Bronchial smooth muscle cell (primary cell): Measurements from ENCODE around the gene WAS. TPM values are rescaled to one million over a fixed set of nuclear protein-coding genes. Genes with fewer than 3 reads are reported as not detected.

ENCODE experiments used
- total RNA-seq: library from RNA; depleted of rRNA; stranded (reverse); fragments of >200 nt; gene quantifications from 2 replicates; pipeline ENCODE4 v1.2.1, GENCODE V29; 2014

WAS gene
- 0.26 and 0.32 TPM in 2 replicates for total RNA-seq

GRCh38 chrX:48683411-48683982 lies at the start of gene WAS:
Gene WAS, plus strand, starts transcription at chrX:48683799. Its CDS starts 55 bp downstream, at chrX:48683854.

GRCh38 chrX:48696301-48696908 lies 12.8 kb downstream of the WAS start, which contains the start of gene SUV39H1:
Gene SUV39H1, plus strand, starts transcription at chrX:48696734. Its CDS starts 51 bp downstream, at chrX:48696785.

Other genes with a start within 250 kb of the WAS start
- gene SLC38A5, start 213.5 kb upstream of the WAS start, total RNA-seq, result 40.0 and 44.6 TPM in 2 replicates
- gene FTSJ1, start 207.6 kb upstream of the WAS start, total RNA-seq, result 24.0 and 27.0 TPM in 2 replicates
- 7.3 and 10.1 TPM in 2 replicates for gene PORCN, start 174.8 kb upstream of the WAS start, total RNA-seq
- gene EBP, start 162.0 kb upstream of the WAS start, total RNA-seq, result 26.8 and 52.2 TPM in 2 replicates
- gene TBC1D25, start 144.1 kb upstream of the WAS start, total RNA-seq, result 4.4 and 5.7 TPM in 2 replicates
- gene RBM3, start 109.3 kb upstream of the WAS start, total RNA-seq, result 63.7 and 238 TPM in 2 replicates
- 139 and 289 TPM in 2 replicates for gene WDR13, start 86.3 kb upstream of the WAS start, total RNA-seq
- 0.86 and 1.7 TPM in 2 replicates for gene SUV39H1, start 12.9 kb downstream of the WAS start, total RNA-seq
- gene GLOD5, start 77.9 kb downstream of the WAS start, total RNA-seq, result not detected in 2 replicates
- not detected in 2 replicates for gene GATA1, start 102.8 kb downstream of the WAS start, total RNA-seq
- gene HDAC6, start 118.3 kb downstream of the WAS start, total RNA-seq, result 17.7 and 26.3 TPM in 2 replicates
- not detected in 2 replicates for gene ERAS, start 142.7 kb downstream of the WAS start, total RNA-seq
- gene PCSK1N, start 151.8 kb downstream of the WAS start, total RNA-seq, result 0.09 and 0.16 TPM in 2 replicates
- gene TIMM17B, start 214.0 kb downstream of the WAS start, total RNA-seq, result 14.4 and 17.3 TPM in 2 replicates
- 94.7 and 116 TPM in 2 replicates for gene PQBP1, start 214.1 kb downstream of the WAS start, total RNA-seq
- gene SLC35A2, start 227.8 kb downstream of the WAS start, total RNA-seq, result 5.5 and 7.4 TPM in 2 replicates
- gene PIM2, start 235.2 kb downstream of the WAS start, total RNA-seq, result 0.77 and 1.9 TPM in 2 replicates